T-helper 1 cell (primary cell): ENCODE results near the gene VSTM4.

Experiments
- DNase-seq, 5 donors: peaks; one replicate each; pipeline ENCODE4 v3.0.0-alpha.2; 2012 to 2020

The VSTM4 gene

GRCh38 chr10:49037187-49037586, 78.1 kb downstream of the VSTM4 start:
- no peak for DNase-seq

GRCh38 chr10:49036638-49037037, 78.7 kb downstream of the VSTM4 start:
- DNase-seq: no peak

GRCh38 chr10:49035920-49036319, 79.4 kb downstream of the VSTM4 start:
- no peak for DNase-seq

- DNase-seq: no peak
These were observed 80.4 kb downstream of the VSTM4 start for GRCh38 chr10:49034925-49035324.

GRCh38 chr10:49033939-49034338, 81.4 kb downstream of the VSTM4 start:
- no peak for DNase-seq

- DNase-seq: no peak
These were observed 85.7 kb downstream of the VSTM4 start for GRCh38 chr10:49029666-49030065.

GRCh38 chr10:49028639-49029038, 86.7 kb downstream of the VSTM4 start:
- DNase-seq: no peak

- DNase-seq: no peak
These were observed 89.9 kb downstream of the VSTM4 start for GRCh38 chr10:49025347-49025983.

GRCh38 chr10:49024484-49024883, 90.8 kb downstream of the VSTM4 start:
- no peak for DNase-seq

- DNase-seq: no peak
These were observed 91.6 kb downstream of the VSTM4 start for GRCh38 chr10:49023752-49024151.

- no peak for DNase-seq
These were observed 92.3 kb downstream of the VSTM4 start for GRCh38 chr10:49023071-49023470.

GRCh38 chr10:49021685-49022084, 93.6 kb downstream of the VSTM4 start:
- DNase-seq: no peak

GRCh38 chr10:49015700-49016099, 99.6 kb downstream of the VSTM4 start:
- DNase-seq: no peak

GRCh38 chr10:49012603-49013002, 102.7 kb downstream of the VSTM4 start:
- DNase-seq: no peak

GRCh38 chr10:49011756-49012155, 103.6 kb downstream of the VSTM4 start:
- DNase-seq: no peak

- no peak for DNase-seq
These were observed 104.5 kb downstream of the VSTM4 start for GRCh38 chr10:49010865-49011264.

- DNase-seq: no peak
These were observed 105.0 kb downstream of the VSTM4 start for GRCh38 chr10:49010295-49010694.

- no peak for DNase-seq
These were observed 105.9 kb downstream of the VSTM4 start for GRCh38 chr10:49009199-49009979.

- no peak for DNase-seq
These were observed 106.7 kb downstream of the VSTM4 start for GRCh38 chr10:49008505-49009198.

GRCh38 chr10:49008091-49008490, 107.2 kb downstream of the VSTM4 start:
- DNase-seq: no peak

GRCh38 chr10:49007129-49007528, 108.2 kb downstream of the VSTM4 start:
- DNase-seq: no peak

- no peak for DNase-seq
These were observed 110.1 kb downstream of the VSTM4 start for GRCh38 chr10:49005270-49005669.

- DNase-seq: no peak
These were observed 113.3 kb downstream of the VSTM4 start for GRCh38 chr10:49001870-49002672.
